ENCODE data around the gene LETMD1.
"Not testable (repeated sequence)": the region's sequence is repeated elsewhere in the genome, so short reads cannot be mapped to it uniquely, and the experiment has no call there.

The LETMD1 gene

DNA sequence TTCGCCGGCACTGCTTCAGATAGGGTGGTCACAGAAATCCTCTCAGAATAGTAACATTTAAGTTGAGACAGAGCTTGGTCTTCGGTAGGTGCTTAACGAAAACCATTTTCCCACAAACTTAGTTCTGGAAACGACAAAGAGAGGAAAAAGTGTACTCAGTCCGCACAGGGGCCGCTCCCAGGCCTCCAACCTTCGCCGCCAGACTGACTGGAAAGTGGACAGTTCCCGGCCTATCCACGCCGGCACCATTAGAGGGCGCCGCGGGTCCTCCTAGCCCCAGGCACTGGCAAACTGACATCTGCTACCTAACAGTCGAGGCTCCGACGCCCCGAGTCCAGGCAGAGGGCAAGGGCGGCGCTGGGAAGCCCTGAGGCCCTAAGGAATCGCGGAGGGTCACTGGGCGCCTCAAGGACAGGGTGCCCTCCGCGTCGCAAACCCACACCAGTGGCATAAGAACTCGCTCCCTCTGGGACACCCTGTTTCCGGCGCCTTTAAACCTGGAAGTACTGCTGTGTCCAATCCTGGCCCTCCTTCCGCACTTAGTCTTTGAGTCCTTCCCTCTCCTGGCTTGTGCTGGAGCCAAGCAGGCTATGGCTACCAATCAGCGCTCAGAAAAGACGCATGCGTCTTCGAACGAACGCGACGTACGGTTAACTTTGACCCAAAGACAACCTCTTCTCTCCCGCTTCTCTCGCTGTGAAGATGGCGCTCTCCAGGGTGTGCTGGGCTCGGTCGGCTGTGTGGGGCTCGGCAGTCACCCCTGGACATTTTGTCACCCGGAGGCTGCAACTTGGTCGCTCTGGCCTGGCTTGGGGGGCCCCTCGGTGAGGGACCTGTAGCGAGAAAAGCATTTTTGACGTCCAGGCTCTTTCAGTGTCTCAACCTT, at the start of gene LETMD1:
TSS of gene LETMD1 (plus strand) at position 673 of the 886 bp plus-strand sequence. CDS start at position 703, 30 bp downstream.
- DNase-seq (ENCODE audit: low spot score), result peak; percentile 92

GRCh38 chr12:50999093-50999492, 49.0 kb upstream of the LETMD1 start:
- DNase-seq (ENCODE audit: low spot score), result no peak

GRCh38 chr12:51000245-51000644, 47.9 kb upstream of the LETMD1 start:
- DNase-seq (ENCODE audit: low spot score), result no peak

- no peak for DNase-seq (ENCODE audit: low spot score)
Measured at GRCh38 chr12:51001799-51002198, 46.3 kb upstream of the LETMD1 start.

DNA sequence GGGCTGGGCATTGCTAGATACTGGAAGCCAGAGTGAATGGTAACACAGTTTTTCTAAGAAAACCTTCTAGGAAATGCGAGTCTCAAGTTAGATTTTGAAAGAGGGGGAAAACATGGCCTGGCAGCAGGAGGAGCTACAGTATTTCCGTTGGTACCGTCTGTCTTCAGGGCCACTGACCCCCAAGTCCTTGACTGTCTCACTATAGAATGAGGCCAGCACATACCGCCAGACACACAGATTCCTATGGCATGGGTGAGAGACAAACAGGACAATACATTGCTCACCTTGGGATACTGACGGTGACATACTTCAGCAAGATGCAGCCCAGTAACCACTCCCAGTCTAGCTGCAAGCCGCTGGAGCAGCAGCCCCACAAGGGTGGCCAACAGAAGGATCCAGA, 43.6 kb upstream of the LETMD1 start:
- no peak for DNase-seq (ENCODE audit: low spot score)

DNA sequence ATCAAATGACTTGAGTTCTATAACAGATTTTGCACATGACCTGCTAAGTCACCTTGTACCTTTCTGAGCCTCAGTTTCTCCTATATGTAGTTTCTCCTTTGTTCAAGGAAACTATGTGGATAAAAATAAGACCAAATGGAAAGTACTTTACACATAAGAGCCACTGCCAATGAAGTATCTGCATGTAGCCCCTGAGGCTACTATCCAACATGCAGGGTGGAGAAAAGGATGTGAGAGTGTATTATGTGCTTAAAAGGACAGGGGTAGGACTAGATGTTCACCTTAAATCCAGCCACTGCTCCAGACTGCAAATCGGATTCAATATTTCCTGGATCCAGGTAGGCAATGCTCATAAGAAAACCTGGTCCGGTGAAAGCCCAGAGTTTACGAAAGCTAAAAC, 43.1 kb upstream of the LETMD1 start:
- no peak for DNase-seq (ENCODE audit: low spot score)

DNA sequence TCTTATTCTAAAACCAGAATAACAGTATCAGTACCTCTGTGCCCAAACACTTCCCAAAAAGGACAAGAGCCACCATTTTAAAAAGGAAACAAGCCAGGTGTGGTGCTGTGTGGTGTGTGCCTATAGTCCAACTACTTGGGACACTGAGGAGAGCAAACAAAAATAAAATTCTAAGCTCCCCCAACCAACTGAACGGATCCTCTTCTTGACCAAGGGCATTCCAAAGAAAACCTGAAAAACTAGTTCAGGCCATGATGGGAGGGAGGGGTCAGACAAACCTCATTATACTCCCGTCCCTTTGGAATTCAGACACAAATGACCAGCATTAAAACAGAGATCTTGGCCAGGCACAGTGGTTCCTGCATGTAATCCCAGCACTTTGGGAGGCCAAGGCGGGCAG, 42.5 kb upstream of the LETMD1 start:
- no peak for DNase-seq (ENCODE audit: low spot score)

DNA sequence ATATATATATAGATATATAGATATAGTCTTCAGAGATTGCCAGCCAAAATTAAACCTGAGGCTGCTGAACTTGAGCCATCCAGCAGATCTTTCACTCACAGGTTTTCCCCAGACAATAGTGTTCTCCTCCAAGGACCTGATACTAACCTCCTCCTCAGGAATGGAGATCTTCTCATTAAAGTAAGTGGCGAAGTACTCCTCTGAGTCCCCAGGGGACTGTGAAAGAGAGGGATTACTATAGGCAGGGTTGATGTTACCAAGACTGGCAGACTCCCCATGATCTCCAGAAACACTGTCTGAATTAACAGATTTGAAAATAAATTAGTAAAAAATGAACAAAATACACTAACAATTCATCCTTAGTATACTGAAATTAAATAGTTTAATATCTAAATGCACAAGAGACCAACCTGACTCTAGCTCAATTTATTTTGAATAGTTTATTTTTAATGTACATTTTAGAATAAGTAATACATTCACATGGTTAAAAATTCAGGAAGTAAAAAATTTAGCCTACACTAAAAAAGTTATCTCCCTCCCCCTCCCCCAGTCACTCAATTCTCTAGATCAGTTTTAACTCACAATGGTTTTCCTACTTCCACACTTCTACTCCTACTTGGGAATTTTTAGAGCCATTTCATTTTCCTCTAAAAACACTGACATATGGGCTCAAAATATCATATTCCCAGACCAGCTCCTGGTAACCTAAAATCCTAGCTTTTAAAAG, 39.6 kb upstream of the LETMD1 start:
- DNase-seq (ENCODE audit: low spot score), result peak; percentile 76

GRCh38 chr12:51009056-51009440, 39.1 kb upstream of the LETMD1 start:
- peak; percentile 57 for DNase-seq (ENCODE audit: low spot score)

GRCh38 chr12:51011955-51012354, 36.2 kb upstream of the LETMD1 start:
- peak; percentile 86 for DNase-seq (ENCODE audit: low spot score)

DNA sequence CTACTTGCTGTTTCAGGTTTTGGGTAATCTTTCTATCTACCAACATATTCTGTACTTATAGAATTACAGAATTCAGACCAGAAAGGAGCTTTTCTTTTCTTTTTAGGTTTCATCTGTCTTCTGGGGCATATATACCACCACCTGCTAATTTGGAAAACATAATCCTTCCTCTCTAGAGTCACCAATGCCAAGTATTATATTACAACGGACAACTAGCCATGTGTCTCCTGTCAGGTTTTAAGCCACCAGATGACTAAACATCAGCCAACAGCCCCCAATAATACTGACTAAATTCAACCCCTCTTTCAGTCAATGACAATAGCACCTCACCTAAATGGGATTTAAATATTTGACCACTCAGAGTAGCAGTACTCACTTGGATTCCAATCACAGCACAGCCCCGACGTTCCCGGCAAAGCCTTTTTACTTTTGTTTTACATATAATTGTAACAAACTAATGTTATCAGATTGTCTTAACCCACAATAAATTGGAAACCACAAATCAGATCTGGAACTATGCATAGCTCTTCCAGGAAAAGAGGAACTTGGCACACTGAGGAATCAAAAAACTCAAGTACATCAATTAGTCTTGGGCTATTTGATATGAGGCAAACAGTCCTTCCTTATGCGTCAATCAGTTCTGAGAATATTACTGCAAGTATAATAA, 35.4 kb upstream of the LETMD1 start:
- no peak for DNase-seq (ENCODE audit: low spot score)

- DNase-seq (ENCODE audit: low spot score), result no peak
Measured at GRCh38 chr12:51013441-51013840, 34.7 kb upstream of the LETMD1 start.

GRCh38 chr12:51014467-51014866, 33.7 kb upstream of the LETMD1 start:
- not testable (repeated sequence) for DNase-seq (ENCODE audit: low spot score)

- no peak for DNase-seq (ENCODE audit: low spot score)
Measured at GRCh38 chr12:51017452-51017851, 30.7 kb upstream of the LETMD1 start.

DNA sequence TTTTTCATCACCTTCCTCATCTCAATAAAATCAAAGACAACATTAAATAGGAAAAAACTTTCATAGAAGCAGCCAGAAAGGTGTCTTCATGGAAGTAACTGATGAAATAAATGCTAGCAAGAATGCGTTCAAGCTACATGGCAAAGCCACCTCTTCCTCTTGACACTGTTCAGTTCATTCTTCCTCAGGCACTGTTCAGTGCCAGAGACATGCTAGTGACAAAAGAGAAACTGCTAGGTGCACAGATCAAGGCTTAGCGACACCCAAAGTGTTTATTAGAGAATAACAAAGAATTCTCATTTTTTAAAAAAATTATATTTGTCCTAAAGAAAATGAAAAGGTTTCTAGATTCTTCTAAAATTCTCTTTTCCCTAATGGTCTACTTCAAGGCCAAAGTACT, 29.2 kb upstream of the LETMD1 start:
- no peak for DNase-seq (ENCODE audit: low spot score)

DNA sequence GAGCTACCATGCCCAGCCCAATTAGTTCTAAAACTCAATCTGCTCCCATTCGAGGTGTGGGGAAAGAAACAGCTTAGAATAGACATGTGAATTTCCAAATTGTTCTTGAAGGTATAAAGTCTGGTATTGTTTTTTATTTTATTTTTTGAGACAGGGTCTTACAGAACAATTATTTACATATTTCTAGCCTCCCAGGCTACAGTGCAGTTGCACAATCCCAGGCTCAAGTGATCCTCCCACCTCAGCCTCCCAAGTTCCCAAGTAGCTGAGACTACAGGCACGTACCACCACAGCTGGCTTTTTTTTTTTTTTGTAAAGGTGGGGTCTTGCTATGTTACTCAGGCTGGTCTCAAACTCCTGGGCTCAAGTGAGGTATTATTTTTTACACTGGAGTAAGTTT, 28.2 kb upstream of the LETMD1 start:
- DNase-seq (ENCODE audit: low spot score), result no peak

- no peak for DNase-seq (ENCODE audit: low spot score)
Measured at GRCh38 chr12:51020448-51021182, 27.5 kb upstream of the LETMD1 start.

DNA sequence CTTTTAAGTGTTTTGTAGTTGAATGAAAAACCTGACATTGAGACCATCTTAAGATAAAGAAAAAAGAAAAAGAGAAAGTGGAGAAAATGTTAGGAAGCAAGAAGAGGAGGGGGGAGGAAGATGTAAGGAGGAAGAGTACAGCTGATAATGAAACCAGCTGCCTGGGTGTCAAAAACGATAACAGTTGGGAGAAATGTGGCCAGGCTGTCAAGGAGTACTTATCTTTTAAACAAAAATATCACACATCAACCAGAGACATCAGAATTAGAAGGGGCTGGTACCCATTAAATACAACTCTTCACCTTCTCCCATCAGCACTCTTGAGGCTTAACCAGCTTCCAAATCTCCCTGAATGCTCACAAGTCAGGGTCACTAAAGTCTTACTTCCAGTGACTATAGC, 26.4 kb upstream of the LETMD1 start:
- DNase-seq (ENCODE audit: low spot score), result no peak

- no peak for DNase-seq (ENCODE audit: low spot score)
Measured at GRCh38 chr12:51023625-51024382, 24.3 kb upstream of the LETMD1 start.

DNA sequence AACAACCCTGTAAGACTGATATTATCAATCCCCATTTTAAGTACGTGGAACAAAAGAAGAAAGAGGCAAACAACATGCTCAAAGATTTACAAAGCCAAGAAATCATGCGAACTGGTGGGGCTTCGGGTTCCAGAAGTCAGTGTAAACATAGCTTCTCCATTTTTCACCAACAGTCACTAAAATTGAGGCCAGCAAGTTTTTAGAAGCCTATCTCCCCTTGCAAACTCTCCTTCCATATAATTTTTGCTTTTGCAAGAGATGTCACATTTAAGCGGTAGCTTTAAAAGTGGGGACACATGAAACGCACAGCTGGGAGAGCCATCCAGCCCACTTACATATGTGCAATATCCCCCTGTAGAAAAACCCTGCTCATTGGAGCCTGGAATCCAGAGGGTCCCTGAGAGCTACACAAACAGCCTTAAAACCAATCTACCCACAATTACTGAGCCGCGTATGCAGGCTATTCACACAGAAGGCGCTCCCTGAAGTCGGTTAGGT, 22.7 kb upstream of the LETMD1 start:
- no peak for DNase-seq (ENCODE audit: low spot score)
